ENCODE data around the gene TRPM2.

DNA sequence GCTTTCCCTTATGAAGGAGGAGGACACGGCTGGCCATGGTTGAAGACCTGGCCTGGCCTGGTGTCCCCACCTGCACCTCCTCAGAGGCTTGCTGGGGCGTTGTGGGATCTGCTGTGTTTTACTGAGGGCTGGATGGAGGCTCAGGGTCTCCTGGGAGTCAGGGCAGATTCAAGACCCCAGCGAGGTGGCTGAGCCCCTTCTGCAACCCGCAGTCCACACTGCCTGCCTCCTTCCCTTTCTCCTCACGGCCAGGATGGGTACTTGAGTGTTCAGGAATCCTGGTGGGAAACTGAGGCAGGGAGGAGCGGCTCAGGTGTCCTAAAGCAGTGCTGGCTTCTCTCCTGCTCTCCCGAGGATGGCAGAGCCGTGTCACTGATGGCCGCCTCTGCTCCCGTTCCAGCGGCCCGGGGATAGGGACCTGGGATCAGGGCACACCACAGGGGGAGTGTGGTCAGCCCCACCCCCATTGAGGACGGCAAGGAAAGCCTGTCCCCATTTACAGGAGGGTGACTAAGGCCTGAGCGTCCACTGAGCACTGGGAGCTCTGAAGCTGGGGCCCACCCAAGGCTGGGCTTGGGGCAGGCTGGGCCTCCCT, 47.5 kb downstream of the TRPM2 start:
- TF ChIP-seq, protein P1, sequence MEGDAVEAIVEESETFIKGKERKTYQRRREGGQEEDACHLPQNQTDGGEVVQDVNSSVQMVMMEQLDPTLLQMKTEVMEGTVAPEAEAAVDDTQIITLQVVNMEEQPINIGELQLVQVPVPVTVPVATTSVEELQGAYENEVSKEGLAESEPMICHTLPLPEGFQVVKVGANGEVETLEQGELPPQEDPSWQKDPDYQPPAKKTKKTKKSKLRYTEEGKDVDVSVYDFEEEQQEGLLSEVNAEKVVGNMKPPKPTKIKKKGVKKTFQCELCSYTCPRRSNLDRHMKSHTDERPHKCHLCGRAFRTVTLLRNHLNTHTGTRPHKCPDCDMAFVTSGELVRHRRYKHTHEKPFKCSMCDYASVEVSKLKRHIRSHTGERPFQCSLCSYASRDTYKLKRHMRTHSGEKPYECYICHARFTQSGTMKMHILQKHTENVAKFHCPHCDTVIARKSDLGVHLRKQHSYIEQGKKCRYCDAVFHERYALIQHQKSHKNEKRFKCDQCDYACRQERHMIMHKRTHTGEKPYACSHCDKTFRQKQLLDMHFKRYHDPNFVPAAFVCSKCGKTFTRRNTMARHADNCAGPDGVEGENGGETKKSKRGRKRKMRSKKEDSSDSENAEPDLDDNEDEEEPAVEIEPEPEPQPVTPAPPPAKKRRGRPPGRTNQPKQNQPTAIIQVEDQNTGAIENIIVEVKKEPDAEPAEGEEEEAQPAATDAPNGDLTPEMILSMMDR (IDR thresholded peaks at IDR 0.05): no peak
- TF ChIP-seq, protein P2, sequence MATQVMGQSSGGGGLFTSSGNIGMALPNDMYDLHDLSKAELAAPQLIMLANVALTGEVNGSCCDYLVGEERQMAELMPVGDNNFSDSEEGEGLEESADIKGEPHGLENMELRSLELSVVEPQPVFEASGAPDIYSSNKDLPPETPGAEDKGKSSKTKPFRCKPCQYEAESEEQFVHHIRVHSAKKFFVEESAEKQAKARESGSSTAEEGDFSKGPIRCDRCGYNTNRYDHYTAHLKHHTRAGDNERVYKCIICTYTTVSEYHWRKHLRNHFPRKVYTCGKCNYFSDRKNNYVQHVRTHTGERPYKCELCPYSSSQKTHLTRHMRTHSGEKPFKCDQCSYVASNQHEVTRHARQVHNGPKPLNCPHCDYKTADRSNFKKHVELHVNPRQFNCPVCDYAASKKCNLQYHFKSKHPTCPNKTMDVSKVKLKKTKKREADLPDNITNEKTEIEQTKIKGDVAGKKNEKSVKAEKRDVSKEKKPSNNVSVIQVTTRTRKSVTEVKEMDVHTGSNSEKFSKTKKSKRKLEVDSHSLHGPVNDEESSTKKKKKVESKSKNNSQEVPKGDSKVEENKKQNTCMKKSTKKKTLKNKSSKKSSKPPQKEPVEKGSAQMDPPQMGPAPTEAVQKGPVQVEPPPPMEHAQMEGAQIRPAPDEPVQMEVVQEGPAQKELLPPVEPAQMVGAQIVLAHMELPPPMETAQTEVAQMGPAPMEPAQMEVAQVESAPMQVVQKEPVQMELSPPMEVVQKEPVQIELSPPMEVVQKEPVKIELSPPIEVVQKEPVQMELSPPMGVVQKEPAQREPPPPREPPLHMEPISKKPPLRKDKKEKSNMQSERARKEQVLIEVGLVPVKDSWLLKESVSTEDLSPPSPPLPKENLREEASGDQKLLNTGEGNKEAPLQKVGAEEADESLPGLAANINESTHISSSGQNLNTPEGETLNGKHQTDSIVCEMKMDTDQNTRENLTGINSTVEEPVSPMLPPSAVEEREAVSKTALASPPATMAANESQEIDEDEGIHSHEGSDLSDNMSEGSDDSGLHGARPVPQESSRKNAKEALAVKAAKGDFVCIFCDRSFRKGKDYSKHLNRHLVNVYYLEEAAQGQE (IDR thresholded peaks at IDR 0.05; ENCODE audit: insufficient read depth in 1 of 2, low read depth in 2 of 2, low read length in 1 of 2): no peak
